Adrenal gland (tissue), 12 donors: ENCODE measurements around the gene COPG1. TPM values are rescaled to one million over a fixed set of nuclear protein-coding genes. Genes with fewer than 3 reads are reported as not detected.
A peak's percentile ranks its signal among the peaks of the same experiment; 100 is the strongest.

Experiments used
- DNase-seq, 7 donors: peaks; one replicate each; pipeline ENCODE4 v3.0.0-alpha.2; 2019 to 2020
- H3K27ac ChIP-seq, 5 donors: fragments of 200-600 bp; sonication (generic) in 4 of 5; 1 replicate in 3 of 5; 2 replicates in 2 of 5; pipeline versions ENCODE4 v1.5.1 to v1.8.0; 2016 to 2020; ENCODE audit warnings: mild to moderate bottlenecking in 1 of 5
- H3K27me3 ChIP-seq: fragments of 200-600 bp; 2 replicates; pipeline ENCODE4 v1.8.0; 2021
- H3K36me3 ChIP-seq, 2 donors: fragments of 200-600 bp; replicated peaks in 1 of 2; 1 replicate in 1 of 2; 2 replicates in 1 of 2; pipeline versions ENCODE4 v1.5.1 to v1.8.0; 2018 to 2022
- H3K4me1 ChIP-seq, 2 donors: fragments of 200-600 bp; replicated peaks in 1 of 2; 1 replicate in 1 of 2; 2 replicates in 1 of 2; pipeline versions ENCODE4 v1.5.1 to v1.8.0; 2018 to 2021
- H3K4me3 ChIP-seq, 4 donors: fragments of 200-600 bp; sonication (generic) in 3 of 4; one replicate each; pipeline ENCODE4 v1.5.1; 2016 to 2018
- H3K9me3 ChIP-seq, 3 donors: fragments of 200-600 bp; sonication (generic) in 1 of 3; replicated peaks in 1 of 3; 1 replicate in 2 of 3; 2 replicates in 1 of 3; pipeline versions ENCODE4 v1.5.1 to v1.8.0; 2016 to 2021
- POLR2A ChIP-seq, 2 donors: fragments of 450-650 bp; IDR thresholded peaks; one replicate each; pipeline ENCODE4 v1.6.1; 2017; ENCODE audit warnings: antibody characterized with exemption in 2 of 2, mild to moderate bottlenecking in 2 of 2, moderate library complexity in 1 of 2
- WGBS, 4 donors: extraction: QIAGEN DNeasy Blood & Tissue Kit in 2 of 4; methylation state at CpG; one replicate each; pipeline versions ENCODE4 v1.1.5 to v1.1.7; 2013 to 2017; 5-methylcytosine and 5-hydroxymethylcytosine counted together
- intact Hi-C, 2 donors: fragments of 100-400 bp; cut with DNase I; formaldehyde crosslinking; loops; one replicate each; pipeline versions ENCODE4 v1.14.1 to v1.15.0; 2022 to 2023
- polyA plus RNA-seq, 3 donors: library from polyadenylated mRNA; stranded (reverse); fragments of 200-250 nt in 2 of 3; fragments of 350-450 nt in 1 of 3; fragmentation: Illumina TruSeq in 1 of 3; extraction: RNeasy Lipid Tissue Mini Kit (QIAGEN cat#74804) in 1 of 3; gene quantifications; one replicate each; pipeline ENCODE4 v1.2.3, GENCODE V29; 2013 to 2014
- total RNA-seq, 9 donors: library from RNA; depleted of rRNA in 4 of 9; stranded (reverse); fragments of >200 nt in 4 of 9; fragments of 120-200 nt in 1 of 9; fragmentation: NEBNext Ultra II Directional in 1 of 9; extraction: Animal tissue kit (Norgen Biotek cat#: 25700) in 1 of 9; gene quantifications; one replicate each; pipeline versions ENCODE4 v1.1.0 to v1.2.4, GENCODE V29; 2013 to 2023
- TF ChIP-seq, protein P1 (sequence below), 6 experiments: fragments of 450-650 bp in 4 of 6; fragments of 200-600 bp in 2 of 6; sonication (generic) in 1 of 6; IDR thresholded peaks; 1 replicate in 5 of 6; 2 replicates in 1 of 6; pipeline versions ENCODE4 v1.5.1 to v1.8.0; 2016 to 2021; ENCODE audit warnings: antibody characterized with exemption in 6 of 6, mild to moderate bottlenecking in 2 of 6, moderate library complexity in 1 of 6
- donor health status: healthy with polysubstance abuse.
- donor health status: Bipolar disorder and iron deficiency.
- donor health status: DM: yes; HTN: yes; CAD: no.
- donor health status: DM: no; HTN: no; CAD: no.
- donor health status: DM: no; HTN: no; CAD: no.
- donor health status: DM: yes; HTN: yes; CAD: no.

COPG1 gene
- total and polyA plus RNA-seq, 12 donors: 84.9 to 318 (median 163) TPM

DNA sequence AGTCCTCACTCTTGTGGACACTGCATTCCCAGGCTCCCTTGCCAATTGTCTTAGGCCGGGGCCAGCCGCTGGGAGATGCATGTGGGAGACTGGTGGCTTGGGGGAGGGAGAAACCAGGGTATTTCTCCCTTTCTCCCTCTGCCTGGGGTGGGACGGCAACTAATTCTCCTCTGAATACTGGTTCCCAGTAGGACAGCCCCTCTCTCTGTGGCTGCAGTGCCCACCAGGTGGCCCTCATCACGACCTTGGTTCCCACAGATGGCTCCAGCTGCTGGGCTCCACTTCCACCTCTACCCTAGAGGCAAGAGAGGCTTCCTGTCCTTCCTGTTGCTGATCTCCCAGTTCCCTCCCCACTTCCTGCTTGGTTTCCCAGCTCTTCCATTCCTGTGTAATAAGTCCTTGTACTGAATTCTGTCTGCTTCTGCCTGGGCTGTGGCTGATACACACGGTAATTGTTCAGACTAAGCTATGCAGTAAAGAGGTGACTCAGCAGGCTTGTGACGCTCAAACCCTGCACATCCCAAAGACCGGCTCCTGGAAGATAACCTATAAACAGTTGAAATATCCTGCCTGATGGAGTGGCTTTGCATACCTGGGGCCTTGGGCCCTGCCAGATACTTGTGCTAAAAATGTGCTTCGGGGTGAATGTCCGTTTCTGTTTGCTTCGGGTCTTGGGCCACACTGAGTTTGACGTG is 20.4 kb upstream of the COPG1 start:
- Histone ChIP-seq H3K27ac (peak overlapping the region; percentile 1 to 87 (median 51)), H3K4me1 (peaks cover 45 to 68% of the 10 kb centered on the region in 2 donors), H3K27me3 (no peaks in the 10 kb centered on the region), H3K9me3 (no peaks in the 10 kb centered on the region), H3K36me3 (no peaks in the 10 kb centered on the region), H3K4me3 (no peak overlapping the region)
- WGBS, 4 donors: 43 to 48% (median 43%) methylated on average over 10 to 11 of the region's 11 CpGs
- intact Hi-C loops: no loop called here
- TF ChIP-seq POLR2A (IDR thresholded peaks at IDR 0.05): no peak
- TF ChIP-seq, protein P1, sequence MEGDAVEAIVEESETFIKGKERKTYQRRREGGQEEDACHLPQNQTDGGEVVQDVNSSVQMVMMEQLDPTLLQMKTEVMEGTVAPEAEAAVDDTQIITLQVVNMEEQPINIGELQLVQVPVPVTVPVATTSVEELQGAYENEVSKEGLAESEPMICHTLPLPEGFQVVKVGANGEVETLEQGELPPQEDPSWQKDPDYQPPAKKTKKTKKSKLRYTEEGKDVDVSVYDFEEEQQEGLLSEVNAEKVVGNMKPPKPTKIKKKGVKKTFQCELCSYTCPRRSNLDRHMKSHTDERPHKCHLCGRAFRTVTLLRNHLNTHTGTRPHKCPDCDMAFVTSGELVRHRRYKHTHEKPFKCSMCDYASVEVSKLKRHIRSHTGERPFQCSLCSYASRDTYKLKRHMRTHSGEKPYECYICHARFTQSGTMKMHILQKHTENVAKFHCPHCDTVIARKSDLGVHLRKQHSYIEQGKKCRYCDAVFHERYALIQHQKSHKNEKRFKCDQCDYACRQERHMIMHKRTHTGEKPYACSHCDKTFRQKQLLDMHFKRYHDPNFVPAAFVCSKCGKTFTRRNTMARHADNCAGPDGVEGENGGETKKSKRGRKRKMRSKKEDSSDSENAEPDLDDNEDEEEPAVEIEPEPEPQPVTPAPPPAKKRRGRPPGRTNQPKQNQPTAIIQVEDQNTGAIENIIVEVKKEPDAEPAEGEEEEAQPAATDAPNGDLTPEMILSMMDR (IDR thresholded peaks at IDR 0.05): no peak
- peak in 3 of 7 donors; percentile 35 to 42 (median 37) for DNase-seq

DNA sequence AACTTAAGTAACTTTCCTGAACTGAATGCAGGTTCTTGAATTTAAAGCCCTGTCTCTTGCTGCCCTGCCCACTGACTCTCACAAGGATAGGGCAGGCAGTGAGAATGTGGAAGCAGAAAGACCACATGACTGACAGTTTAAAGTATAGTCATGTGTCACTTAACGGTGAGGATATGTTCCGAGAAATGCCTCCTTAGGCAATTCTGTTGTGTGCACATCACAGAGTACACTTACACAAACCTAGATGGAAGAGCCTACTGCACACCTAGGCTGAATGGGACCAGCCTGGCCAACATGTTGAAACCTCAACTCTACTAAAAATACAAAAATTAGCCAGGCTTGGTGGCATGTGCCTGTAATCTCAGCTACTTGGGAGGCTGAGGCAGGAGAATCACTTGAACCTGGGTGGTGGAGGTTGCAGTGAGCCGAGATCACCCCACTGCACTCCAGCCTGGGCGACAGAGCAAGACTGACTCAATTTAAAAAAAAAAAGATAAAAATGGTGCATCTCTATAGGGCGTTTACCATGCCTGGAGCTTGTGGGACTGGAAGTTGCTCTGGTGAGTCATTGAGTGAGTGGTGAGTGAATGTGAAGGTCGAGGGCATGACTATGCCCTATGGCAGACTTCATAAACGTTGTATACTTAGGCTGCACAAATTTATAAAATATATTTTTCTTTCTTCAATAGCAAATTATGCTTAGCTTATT is 18.9 kb upstream of the COPG1 start:
- no peaks in the 10 kb centered on the region for H3K36me3 ChIP-seq
- 30 to 47% (median 43%) methylated on average over 7 of the region's 7 CpGs for WGBS, 4 donors
- peak; percentile 52 to 82 (median 72) for DNase-seq
- TF ChIP-seq, protein P1 (IDR thresholded peaks at IDR 0.05): no peak
- TF ChIP-seq POLR2A (IDR thresholded peaks at IDR 0.05): peak in 1 of 2 donors; percentile 25
- peak overlapping the region in 4 of 5 donors; percentile 52 to 87 (median 78) for H3K27ac ChIP-seq
- H3K9me3 ChIP-seq: no peaks in the 10 kb centered on the region
- intact Hi-C loops: no loop called here
- peaks cover 34 to 53% of the 10 kb centered on the region in 2 donors for H3K4me1 ChIP-seq
- no peaks in the 10 kb centered on the region for H3K27me3 ChIP-seq
- no peak overlapping the region for H3K4me3 ChIP-seq

DNA sequence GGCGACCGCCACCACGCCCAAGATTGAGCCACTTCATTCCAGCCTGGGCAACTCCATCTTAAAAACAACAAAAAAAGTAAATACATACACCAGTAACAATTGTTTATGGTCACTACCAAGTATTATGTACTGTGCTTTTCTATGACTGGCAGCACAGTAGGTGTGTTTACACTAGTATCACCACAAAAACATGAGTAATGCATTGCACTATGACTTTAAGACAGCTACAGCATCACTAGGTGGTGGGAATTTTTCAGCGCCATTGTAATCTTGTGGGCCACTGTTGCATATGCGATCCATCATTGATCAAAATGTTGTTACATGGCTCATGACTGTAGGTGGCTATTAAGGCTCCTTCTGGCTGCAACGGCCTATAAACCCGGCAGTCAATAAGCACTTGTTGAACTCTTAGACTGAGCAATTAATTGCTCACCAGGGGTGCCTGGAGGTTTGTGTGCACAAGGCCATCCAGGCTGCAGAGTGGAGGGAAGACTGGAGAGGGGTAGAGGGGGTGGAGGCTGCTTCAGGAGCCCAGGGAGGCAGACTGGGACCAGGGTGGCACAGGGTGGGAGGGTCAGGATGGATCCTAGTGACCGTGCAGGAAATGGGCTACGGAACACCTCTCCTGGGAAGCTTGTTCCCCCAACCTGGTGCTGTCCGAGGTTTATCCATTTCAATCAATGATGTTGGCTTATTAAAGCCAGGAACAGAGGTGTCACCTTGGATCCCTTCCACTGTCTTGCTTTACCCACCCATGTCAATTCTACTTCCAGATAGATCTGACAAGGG is 17.9 kb upstream of the COPG1 start:
- H3K27ac ChIP-seq: peak overlapping the region in 2 of 5 donors; percentile 64 to 87
- H3K27me3 ChIP-seq: no peaks in the 10 kb centered on the region
- H3K9me3 ChIP-seq: no peaks in the 10 kb centered on the region
- intact Hi-C loops: no loop called here
- no peak for TF ChIP-seq POLR2A (IDR thresholded peaks at IDR 0.05)
- TF ChIP-seq, protein P1 (IDR thresholded peaks at IDR 0.05): no peak
- H3K4me1 ChIP-seq: peaks cover 25 to 43% of the 10 kb centered on the region in 2 donors
- H3K36me3 ChIP-seq: no peaks in the 10 kb centered on the region
- 79 to 84% (median 82%) methylated on average over 10 of the region's 10 CpGs for WGBS, 4 donors
- no peak overlapping the region for H3K4me3 ChIP-seq
- DNase-seq: no peak

DNA sequence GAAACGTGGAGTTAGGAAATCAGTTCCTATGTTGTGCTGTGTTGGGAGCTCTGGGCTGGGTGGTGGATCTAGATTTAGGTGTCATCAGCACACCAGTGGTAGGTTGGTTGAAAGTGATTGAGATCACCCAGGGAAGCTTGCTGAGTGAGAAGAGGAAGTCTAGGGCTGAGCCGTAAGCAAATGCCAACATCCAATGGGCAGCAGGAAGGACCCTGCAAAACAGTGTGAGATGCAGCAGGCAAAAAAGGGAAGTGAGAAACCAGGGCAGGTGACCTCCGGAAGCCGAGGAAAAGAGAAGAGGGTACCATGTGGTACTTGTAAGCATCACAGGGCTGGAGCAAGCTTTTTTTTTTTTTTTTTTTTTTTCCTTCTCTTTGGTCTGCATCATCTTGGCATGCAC is 15.9 kb upstream of the COPG1 start:
- Histone ChIP-seq H3K27me3 (no peaks in the 10 kb centered on the region), H3K4me1 (peaks cover 13 to 26% of the 10 kb centered on the region in 2 donors), H3K36me3 (no peaks in the 10 kb centered on the region), H3K9me3 (no peaks in the 10 kb centered on the region), H3K4me3 (no peak overlapping the region), H3K27ac (peak overlapping the region in 2 of 5 donors; percentile 53 to 59)
- intact Hi-C loops: no loop called here
- peak in 5 of 7 donors; percentile 50 to 78 (median 62) for DNase-seq
- no peak for TF ChIP-seq POLR2A (IDR thresholded peaks at IDR 0.05)
- TF ChIP-seq, protein P1 (IDR thresholded peaks at IDR 0.05): no peak
- WGBS, 4 donors: 57 to 64% (median 60%) methylated on average over 4 of the region's 4 CpGs
